HuH-7 (cell line): ENCODE results near the gene COL23A1.
"Not testable (repeated sequence)": the region's sequence is repeated elsewhere in the genome, so short reads cannot be mapped to it uniquely, and the experiment has no call there.

Experiments used
- DNase-seq: peaks from one replicate; pipeline ENCODE4 v3.0.0; 2011; ENCODE audit warnings: low spot score

The COL23A1 gene

DNA sequence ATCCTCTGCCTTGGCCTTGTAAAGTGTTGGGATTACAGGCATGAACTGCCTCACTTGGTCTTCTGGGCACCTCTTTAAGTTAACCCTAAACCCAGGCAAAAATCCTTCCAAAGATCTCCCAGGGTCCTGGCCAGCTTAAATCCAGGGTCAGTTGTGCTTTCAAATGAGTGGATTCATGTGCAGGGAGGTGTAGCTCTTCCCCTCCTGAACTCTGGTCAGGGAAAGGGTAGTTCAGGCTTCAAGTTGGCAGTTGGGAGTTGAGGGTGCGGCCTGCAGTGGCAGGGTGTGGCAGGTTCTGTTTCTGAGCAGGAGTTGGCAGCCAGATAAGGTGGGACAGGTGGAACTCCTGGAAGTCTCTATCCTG lies 382.3 kb downstream of the COL23A1 start:
- no peak for DNase-seq

DNA sequence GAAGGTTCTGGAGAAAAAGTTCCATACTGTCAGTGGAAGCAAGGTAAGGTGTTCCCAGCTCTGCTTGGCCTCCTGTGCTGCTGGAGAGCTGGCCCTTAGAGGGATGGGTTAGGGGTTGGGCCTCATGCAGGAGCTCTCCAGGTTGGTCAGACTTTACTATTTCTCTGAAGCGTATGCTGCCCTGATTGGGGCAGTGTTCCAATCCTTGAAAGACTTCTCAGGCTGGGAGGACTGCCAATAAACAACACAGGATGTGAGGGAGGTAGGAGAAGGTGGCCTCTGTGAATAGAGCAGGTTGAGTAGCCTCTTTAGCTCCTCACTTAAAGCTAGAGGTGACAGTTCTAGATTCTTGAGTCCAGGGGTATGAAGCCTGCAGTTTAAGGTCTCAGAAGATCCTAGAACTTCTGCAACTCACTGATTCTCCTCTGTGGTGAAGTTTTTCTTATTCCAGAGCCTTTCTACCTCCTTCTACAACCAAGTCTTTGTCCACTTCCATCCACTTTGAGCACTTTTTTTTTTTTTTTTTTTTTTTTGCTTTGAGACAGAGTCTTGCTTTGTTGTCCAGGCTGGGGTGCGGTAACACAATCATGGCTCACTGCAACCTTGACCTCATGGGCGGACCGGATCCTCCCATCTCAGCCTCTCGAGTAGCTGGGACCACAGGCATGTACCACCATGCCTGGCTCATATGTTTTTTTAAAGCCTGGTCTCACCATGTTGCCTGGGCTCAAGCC lies 382.8 kb downstream of the COL23A1 start:
- no peak for DNase-seq

DNA sequence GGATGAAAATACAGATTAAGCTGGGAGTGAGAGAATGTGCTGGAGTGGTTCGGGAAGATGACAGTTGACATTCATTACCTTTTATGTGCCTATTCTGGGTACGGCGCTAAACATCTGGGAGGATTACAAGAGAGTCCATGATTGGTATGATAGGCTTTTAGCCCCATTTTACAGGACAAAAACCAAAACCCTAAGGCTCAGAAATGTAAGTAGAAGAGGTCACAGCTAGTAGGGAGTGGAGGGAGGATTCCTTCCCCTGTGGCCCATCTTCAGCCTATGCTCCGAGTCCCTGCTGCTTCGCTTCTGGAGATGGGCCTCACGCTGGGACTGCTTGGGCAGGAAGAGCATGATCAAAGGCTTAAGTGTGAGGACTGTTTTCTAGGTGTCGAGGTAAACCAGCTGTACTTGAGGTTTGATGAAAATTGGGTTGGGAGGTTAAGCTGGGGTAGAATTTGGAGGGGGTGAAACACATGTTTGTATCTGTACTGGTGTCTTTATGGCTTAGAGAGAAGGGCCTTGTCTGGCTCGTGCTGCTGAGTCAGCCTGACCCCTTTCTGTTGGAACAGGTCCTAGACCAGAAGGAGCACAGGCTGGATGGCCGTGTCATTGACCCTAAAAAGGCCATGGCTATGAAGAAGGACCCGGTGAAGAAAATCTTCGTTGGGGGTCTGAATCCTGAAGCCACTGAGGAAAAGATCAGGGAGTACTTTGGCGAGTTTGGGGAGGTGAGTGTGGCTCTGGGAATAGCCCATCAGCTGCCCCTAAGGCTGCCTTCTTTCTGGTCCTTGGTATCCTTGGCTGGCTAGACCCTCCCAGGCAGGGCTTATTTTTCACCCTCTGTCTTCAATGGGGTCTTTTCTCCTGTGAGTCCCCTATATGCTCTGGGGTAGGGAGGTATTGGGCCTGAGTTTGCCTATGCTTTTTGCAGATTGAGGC lies 383.8 kb downstream of the COL23A1 start:
- DNase-seq = no peak

DNA sequence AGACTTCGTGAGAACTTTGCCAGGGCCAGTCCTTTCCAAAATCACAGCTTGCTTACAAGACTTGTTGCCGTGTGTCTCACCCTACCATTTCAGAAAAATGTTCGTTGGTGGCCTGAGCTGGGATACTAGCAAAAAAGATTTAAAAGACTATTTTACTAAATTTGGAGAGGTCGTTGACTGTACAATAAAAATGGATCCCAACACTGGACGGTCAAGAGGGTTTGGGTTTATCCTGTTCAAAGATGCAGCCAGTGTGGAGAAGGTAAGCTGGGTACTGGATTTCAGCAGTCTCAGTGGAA lies 384.5 kb downstream of the COL23A1 start:
- DNase-seq = no peak

DNA sequence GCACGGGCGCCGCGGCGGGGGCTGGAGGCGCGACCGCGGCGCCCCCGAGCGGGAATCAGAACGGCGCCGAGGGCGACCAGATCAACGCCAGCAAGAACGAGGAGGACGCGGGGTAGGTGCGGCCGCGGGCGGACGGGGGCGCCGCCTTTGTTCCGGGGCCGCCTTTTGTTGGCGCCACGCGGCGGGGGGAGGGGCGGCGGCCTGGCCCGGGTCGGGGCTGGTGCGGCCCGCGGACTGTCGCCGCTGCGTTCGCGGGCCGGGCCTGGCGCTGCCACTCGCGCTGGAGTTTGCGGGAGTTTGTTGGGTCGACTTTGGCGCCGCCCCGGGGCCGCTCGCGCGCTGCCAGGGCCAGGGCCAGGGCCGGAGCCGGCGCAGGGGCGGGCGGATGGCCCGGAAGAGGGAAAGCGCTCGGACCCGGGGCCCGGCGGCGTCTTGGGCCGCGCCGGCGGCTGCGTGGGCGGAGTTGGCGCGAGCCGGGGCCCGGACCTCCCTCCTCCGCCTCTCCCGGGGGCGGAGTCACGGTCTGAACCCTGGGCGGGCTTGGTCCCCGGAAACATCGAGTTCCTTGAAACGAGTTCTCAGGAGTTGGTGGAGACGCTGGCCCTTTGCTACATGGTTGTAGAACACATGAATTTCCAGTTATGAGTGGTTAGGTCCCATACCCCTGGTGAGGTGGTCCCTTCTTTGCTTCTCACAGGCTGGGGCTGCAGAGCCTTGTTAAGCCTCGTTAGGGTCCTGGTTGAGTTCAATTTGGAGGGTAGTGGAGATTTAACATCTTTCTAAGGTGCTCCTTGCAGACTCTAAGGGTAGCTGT lies 385.1 kb downstream of the COL23A1 start:
- peak; percentile 85 for DNase-seq

DNA sequence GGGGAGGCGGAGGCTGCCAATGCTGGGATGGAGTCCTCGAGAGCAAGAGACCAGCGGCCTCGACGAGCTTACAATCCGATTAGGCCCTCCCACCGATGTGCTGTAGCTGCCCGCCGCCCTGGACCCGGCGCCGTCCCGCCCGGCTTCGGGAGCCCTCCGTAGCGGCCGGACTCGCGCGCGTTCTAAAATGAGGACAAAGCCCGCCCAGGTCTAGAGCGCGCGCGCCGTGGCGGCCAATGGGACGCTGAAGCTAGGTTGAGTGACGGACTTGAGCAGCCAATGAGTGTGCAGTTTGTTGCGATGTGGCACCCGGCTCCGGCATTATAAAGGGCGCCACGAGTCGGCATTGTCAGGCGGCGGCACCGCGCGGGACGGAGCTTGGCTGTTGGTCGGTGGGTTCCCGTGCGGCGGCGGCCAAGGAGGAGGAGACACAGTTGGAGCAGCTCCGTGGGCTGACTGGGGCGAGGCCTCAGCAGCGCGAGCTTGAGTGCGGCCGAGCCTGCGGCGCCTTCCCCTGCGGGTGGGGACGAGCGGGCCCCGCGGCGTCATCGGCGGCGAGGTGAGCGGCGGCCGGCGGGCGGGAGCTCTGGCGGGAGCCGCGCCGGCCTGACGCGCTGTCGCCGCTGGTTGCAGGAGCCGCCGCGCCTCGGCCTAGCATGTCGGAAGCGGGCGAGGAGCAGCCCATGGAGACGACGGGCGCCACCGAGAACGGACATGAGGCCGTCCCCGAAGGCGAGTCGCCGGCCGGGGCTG lies 385.8 kb downstream of the COL23A1 start, which contains the start of gene HNRNPAB:
TSS of gene HNRNPAB (plus strand) at position 352 of the 753 bp plus-strand sequence. CDS start at position 657, 305 bp downstream.
- peak; percentile 99 for DNase-seq

DNA sequence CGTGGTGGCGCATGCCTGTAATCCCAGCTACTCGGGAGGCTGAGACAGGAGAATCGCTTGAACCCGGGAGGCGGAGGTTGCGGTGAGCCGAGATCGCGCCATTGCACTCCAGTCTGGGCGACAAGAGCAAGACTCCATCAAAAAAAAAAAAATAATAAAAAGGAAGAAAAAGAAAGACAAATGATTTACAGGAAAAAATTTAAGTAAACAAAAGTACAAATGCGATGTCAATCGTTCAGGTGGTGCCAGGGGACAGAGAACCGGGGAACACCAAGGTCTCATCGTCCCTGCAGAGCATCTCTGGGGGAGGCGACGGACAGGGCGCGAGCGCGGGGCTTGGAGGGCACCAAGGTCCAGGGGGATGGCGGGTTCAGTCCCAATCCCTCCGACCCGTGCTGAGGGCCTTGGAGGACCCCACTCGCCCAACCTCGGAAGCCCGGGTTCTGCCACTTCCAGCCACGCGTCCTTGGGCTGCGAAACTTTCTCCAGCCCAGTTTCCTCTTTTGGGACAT lies 386.5 kb downstream of the COL23A1 start:
- DNase-seq = peak; percentile 47

DNA sequence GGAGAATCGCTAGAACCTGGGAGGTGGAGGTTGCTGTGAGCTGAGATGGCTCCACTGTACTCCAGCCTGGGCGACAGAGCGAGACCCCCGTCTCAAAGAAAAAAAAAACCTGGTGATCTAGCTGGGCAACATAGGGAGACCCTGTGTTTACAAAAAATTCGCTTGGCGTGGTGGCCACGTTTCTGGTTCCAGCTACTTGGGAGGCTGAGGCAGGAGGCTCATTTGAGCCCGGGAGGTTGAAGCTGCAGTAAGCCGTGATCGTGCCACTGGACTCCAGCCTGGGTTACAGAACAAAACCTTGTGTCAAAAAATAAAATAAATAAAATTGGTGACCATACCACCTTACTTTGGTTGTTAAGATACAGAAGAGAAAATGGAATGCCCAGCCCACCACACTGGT lies 387.7 kb downstream of the COL23A1 start:
- DNase-seq = no peak

DNA sequence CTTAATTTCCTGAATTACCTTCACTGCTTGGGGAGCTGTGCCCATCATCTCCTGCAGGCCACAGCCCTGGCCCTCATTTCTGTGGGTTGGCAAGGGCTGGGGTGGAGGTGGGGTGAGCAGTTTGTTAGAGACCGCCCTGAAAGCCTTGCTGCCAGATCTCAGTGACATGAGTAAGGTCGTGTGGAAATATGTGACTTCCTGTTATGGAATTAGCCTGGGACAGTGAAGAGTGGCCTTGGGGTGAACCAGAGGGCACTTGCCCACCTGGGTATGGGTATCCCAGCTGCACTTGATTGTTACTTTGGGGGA lies 388.3 kb downstream of the COL23A1 start:
- DNase-seq = no peak

DNA sequence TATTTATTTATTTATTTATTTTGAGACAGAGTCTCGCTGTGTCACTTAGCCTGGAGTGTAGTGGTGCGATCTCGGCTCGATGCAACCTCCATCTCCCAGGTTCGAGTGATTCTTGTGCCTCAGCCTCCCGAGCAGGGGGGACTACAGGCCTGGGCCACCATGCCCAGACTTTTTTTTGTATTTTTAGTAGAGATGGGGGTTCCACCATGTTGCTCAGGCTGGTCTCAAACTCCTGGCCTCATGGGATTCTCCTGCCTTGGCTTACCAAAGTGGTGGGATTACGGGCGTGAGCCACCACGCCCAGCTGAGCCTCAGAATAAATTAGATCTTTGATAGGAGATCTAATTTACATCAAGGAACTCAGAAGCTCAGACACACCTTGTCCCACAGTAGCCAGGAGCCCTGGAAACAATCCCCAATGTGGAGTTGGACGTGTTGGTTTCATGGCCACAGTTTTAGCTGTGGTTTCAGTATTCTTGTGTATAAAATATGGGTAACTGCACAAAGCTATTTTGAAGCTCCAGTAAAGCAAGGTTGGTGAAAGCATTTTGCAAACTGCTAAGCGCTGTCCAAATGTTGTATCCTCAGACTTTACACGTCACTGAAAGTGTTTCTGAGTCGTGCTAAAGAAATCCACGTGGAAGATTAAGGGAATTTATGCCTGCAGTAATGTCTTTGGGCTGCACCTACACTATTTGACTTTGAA lies 388.8 kb downstream of the COL23A1 start:
- no peak for DNase-seq

DNA sequence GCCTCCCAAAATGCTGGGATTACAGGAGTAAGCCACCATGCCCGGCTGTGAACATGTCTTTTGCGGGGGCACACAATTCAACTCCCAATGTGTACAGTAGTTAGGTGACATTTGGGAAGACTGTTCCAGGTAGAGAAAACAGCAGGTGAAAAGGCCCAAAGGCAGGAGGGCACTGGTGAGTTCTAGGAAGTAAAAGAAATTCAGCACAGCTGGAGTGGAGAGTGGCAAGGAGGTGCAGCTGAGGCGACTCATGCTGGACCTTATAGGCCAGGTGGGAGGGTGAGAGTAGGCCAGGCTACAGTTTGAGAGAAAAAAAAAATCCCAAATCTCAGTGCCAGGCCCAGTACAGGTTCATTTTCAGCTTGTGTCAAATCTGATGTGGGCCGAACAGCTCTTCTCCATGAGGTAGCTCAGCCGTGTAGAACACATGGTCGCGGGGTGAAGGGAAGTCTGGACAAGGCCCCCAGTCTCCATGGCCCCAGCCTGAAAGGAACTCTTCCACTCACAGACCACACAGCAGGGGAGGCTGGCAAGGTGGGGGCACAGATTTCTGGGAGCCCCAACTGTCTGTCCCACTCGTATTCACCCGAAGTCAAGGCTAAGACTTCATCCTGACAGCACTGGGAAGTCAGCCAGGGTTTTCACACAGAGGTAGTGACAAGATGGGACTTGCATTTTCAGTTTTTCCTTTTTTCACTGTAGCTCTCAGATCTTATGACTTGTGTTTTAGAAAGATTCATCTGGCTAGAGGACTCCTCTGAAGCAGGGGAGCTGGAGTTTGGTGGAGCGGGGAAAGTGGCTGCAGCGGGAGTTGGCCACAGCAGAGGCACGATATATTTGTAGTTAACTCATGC lies 390.4 kb downstream of the COL23A1 start:
- no peak for DNase-seq

DNA sequence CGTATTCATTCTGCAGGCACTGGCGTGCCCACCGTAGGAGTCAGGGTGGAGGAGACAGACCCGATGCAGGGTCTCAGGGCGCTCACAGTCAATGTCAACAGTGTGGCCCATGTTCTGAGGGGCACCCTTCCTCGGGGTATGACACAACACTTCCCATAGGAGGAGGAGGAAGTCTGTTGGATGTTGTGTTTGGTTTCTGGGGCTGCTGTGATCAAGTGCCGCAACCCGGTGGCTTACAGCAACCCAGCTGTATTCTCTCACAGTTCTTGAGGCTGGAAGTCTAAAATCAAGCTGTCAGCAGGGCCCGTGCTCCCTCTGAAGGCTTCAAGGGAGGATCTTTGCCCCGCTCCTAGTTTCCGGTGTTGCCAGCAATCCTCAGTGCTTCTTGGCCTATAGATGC lies 391.5 kb downstream of the COL23A1 start:
- no peak for DNase-seq

DNA sequence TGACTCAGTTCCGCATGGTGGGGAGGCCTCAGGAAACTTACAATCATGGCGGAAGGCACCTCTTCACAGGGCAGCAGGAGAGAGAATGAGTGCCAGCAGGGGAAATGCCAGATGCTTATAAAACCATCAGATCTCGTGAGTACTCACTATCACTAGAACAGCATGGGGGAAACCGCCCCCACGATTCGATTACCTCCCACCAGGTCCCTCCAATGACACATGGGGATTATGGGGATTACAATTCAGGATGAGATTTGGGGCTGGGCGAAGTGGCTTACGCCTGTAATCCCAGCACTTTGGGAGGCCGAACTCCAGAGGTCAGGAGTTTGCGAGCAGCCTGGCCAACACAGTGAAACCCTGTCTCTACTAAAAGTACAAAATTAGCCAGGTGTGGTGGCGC lies 392.0 kb downstream of the COL23A1 start:
- not testable (repeated sequence) for DNase-seq

DNA sequence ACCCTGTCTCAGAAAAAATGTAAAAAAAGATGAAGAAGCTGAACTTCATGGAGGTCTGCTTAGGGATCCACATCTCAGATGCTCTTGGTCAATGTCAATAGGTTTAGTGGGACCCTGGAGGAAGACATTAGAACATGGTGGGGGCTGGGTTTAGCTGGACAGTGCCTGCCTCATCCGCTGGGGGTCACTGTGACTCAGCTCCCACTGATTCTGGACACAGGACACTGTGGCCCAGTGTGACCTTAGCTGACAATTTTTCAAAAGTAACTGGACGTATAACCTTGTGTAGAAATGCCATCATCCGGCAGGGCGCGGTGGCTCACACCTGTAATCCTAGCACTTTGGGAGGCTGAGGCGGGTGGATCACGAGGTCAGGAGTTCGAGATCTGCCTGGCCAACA lies 393.2 kb downstream of the COL23A1 start:
- peak; percentile 60 for DNase-seq

DNA sequence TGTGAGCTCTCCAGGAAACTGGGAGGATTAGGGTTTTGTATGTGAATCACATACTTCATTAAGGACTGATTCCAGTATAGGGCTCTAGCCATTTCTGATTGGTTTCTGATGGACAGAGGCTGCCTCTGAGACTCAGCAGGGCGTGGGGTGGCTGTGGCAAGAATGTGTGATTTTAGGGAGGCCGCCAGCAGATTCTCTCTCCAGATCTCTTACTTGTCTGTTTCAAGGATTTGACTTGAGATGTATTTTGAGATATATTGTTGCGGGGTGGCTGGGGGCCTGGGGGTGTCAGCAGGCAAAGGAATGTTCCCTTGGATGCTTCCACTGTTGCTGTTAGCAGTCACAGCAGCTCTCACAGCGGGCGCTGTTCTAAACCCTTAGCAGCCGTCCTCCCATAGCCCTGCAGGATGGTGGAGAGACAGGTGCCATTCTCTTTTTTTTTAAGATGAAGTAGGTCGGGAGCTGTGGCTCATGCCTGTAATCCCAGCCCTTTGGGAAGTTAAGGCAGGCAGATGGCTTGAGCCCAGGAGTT lies 393.8 kb downstream of the COL23A1 start:
- no peak for DNase-seq

DNA sequence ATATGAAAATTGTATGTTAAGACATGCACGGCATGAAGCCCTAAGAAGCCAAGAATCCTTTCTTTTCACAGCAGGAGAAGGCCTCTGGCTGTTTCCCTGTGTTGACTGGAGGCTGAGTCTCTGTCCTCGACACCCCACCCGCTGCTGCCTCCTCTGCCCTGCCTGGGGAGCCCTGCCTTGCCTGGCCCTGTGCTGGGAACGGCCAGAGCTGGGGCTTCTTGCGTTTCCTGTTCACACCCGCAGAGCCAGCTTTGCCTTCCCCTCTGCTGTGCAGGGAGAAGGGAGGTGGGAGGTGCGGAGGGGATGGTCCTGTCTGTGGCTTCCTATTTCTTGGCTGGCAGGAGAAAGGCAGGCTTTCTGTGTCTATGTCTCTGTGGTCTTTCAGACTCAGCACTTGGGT lies 396.2 kb downstream of the COL23A1 start:
- no peak for DNase-seq

DNA sequence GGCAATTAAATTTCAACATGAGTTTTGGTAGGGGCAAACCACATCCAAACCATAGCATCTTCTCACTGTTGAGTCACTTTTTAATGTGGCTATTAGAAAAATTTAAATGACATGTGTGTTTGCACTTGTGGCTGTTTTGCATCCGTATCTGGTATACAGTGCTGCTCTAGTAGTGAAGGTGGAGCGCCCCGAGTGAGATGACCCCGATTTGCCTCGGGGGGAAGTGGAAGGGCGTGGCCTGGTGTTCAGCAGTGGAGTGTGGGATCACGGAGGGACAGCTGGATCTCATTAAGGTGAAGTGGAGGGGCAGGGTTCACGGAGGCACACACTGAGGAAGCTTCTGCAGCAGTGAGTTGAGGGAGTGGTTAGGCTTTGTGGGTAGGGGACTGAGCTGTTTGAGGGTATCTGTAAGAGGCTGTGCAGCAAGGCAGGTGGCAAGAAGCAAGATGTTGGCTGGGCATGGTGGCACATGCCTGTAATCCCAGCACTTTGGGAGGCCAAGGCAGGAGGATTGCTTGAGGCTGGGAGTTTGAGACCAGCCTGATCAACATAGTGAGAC lies 396.9 kb downstream of the COL23A1 start:
- DNase-seq = no peak

DNA sequence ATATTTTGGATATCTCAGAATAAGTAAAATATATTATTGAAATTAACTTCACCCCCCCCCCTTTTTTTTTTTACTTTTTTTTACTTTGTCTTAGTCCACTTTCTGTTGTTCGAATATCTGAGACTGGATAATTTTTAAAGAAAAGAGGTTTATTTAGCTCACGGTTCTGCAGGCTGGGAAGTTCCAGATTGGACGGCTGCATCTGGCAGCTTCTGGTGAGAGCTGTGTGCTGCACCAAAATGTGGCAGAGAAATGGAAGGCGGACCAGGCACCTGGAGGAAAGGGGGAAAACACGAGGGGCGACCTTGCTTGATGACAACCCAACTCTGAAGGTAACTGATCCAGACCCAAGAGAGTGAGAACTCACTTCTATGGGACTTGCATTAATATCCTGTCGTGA lies 397.4 kb downstream of the COL23A1 start:
- DNase-seq = no peak

DNA sequence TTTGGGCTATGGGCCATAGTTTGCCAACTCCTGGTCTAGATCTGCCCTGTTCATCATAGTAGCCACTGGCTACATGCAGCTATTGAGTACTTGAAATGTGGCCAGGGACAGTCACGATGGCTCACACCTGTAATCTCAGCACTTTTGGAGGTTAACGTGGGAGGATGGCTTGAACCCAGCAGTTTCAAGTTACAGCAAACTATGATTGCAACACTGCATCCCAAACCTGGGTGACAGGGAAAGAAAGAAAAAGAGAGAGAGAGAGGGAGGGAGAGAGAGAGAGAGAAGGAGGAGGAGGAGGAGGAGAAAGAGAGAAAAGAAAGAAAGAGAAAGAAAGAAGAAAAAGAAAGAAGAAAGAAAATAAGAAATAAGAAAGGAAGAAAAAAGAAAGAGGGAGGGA lies 397.9 kb downstream of the COL23A1 start:
- no peak for DNase-seq

DNA sequence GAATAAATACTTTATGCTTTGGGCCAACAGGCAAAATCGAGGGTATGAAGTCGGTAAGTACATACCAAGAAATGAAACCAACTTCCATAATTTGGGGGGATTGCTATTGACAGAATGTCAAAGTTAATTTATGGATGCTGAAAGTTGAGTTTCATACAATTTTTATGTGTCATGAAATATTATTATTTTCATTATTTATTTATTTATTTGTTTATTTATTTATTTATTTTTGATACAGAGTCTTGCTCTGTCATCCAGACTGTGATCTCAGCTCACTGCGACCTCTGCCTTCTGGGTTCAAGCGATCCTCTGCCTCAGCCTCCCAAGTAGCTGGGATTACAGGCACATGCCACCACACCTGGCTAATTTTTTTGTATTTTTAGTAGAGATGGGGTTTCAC lies 398.5 kb downstream of the COL23A1 start:
- DNase-seq = no peak
